ENCODE measurements around the gene JAKMIP3.

The JAKMIP3 gene

DNA sequence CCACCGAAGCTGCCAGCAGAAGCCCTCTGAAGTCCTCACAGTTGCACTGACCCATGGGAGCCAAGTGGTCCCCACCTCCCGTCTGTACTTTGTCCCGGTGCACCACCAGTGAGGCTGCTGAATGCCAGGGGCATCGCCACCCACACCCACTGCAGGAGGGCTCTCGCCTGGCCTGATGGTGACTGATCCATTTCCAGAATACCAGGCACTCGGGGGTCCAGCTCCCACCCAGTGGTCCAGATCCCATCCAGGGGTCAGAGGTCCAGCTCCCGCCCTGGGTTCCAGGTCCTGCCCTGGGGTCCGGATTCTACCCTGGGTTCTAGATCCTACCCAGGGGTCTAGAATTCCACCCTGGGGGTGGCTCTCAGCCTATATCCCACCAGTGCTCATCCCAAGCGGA is 9.1 kb upstream of the JAKMIP3 start:
- TF ChIP-seq SPI1 (IDR thresholded peaks at IDR 0.05; ENCODE audit: borderline replicate concordance, low read depth) (no peak), POLR2AphosphoS5 (IDR thresholded peaks at IDR 0.05; ENCODE audit: low read depth) (no peak), GABPA (IDR thresholded peaks at IDR 0.05; ENCODE audit: low read depth) (no peak)
- TF ChIP-seq, protein P1, sequence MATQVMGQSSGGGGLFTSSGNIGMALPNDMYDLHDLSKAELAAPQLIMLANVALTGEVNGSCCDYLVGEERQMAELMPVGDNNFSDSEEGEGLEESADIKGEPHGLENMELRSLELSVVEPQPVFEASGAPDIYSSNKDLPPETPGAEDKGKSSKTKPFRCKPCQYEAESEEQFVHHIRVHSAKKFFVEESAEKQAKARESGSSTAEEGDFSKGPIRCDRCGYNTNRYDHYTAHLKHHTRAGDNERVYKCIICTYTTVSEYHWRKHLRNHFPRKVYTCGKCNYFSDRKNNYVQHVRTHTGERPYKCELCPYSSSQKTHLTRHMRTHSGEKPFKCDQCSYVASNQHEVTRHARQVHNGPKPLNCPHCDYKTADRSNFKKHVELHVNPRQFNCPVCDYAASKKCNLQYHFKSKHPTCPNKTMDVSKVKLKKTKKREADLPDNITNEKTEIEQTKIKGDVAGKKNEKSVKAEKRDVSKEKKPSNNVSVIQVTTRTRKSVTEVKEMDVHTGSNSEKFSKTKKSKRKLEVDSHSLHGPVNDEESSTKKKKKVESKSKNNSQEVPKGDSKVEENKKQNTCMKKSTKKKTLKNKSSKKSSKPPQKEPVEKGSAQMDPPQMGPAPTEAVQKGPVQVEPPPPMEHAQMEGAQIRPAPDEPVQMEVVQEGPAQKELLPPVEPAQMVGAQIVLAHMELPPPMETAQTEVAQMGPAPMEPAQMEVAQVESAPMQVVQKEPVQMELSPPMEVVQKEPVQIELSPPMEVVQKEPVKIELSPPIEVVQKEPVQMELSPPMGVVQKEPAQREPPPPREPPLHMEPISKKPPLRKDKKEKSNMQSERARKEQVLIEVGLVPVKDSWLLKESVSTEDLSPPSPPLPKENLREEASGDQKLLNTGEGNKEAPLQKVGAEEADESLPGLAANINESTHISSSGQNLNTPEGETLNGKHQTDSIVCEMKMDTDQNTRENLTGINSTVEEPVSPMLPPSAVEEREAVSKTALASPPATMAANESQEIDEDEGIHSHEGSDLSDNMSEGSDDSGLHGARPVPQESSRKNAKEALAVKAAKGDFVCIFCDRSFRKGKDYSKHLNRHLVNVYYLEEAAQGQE (IDR thresholded peaks at IDR 0.05; ENCODE audit: insufficient replicate concordance, low read depth), result no peak
- TF ChIP-seq, protein P2, sequence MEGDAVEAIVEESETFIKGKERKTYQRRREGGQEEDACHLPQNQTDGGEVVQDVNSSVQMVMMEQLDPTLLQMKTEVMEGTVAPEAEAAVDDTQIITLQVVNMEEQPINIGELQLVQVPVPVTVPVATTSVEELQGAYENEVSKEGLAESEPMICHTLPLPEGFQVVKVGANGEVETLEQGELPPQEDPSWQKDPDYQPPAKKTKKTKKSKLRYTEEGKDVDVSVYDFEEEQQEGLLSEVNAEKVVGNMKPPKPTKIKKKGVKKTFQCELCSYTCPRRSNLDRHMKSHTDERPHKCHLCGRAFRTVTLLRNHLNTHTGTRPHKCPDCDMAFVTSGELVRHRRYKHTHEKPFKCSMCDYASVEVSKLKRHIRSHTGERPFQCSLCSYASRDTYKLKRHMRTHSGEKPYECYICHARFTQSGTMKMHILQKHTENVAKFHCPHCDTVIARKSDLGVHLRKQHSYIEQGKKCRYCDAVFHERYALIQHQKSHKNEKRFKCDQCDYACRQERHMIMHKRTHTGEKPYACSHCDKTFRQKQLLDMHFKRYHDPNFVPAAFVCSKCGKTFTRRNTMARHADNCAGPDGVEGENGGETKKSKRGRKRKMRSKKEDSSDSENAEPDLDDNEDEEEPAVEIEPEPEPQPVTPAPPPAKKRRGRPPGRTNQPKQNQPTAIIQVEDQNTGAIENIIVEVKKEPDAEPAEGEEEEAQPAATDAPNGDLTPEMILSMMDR (IDR thresholded peaks at IDR 0.05; ENCODE audit: insufficient read depth, low read length), result no peak
- no peaks in the 10 kb centered on the region for H3K27me3 ChIP-seq (ENCODE audit: insufficient read depth, poor library complexity, severe bottlenecking)
- DNase-seq (ENCODE audit: low read depth in 1 of 2, low spot score in 1 of 2), result no peak
- H3K4me3 ChIP-seq (replicated peaks; ENCODE audit: insufficient read depth, low read length), result no peak overlapping the region
- no peak overlapping the region for H3K27ac ChIP-seq (replicated peaks)

DNA sequence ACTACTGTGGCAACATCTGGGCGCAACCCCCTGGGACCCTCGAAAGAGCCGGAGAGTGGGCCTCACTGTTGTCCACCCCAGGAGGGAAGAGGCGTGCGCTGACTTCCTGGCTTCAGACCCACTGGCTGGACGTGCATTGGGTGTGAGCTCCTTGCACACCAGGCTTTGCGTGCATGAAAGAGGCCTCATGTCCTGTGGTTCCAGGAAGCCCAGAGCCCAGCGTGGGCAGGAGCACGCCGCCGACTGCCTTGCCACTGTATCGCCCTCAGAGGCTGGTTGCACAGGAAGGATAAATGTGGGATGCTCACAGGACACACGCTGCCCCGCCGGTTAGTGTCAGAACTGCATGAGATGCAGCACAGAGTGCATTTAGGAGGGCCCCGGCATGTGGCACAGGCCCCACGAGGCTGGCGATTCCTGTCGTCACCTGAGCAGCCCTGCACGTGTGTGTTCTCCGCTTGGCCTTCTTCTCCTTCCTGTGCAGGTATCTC is 8.5 kb upstream of the JAKMIP3 start:
- Histone ChIP-seq H3K27ac (replicated peaks) (no peak overlapping the region), H3K27me3 (ENCODE audit: insufficient read depth, poor library complexity, severe bottlenecking) (no peaks in the 10 kb centered on the region), H3K4me3 (replicated peaks; ENCODE audit: insufficient read depth, low read length) (no peak overlapping the region)
- DNase-seq (ENCODE audit: low read depth in 1 of 2, low spot score in 1 of 2), result no peak
- TF ChIP-seq GABPA (IDR thresholded peaks at IDR 0.05; ENCODE audit: low read depth), result no peak
- TF ChIP-seq SPI1 (IDR thresholded peaks at IDR 0.05; ENCODE audit: borderline replicate concordance, low read depth), result no peak
- no peak for TF ChIP-seq POLR2AphosphoS5 (IDR thresholded peaks at IDR 0.05; ENCODE audit: low read depth)
- TF ChIP-seq, protein P1 (IDR thresholded peaks at IDR 0.05; ENCODE audit: insufficient replicate concordance, low read depth), result no peak
- TF ChIP-seq, protein P2 (IDR thresholded peaks at IDR 0.05; ENCODE audit: insufficient read depth, low read length), result no peak

DNA sequence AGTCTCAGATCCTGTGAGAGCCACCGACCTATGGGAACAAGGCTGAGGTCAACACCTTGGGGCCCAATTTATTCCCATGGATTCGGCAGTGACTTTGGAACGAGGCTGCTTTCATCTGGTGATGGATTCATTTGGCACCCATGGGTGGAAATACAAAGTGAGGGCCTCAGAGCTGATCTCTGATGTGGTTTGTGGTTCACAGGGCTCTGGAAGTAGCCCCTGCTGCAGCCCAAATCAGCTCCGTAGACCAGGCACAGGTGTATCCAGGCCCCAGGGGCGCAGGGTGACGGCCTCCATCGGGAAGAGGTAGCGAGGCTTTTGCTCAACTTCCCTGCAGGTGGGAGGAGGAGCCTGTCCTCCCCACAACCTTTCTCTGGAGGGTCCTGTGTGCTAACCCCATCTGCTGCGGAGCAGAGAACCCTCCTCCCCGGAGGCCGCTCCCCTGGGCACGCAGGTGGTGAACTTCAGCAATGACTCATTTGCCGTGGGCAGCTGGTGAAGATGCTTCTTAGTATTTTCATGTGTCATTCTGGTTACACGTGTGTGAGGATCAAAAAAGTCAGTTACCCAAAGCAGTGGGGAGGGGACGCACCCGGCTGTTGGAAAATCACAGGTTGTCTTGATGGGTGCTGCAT is 7.5 kb upstream of the JAKMIP3 start:
- H3K27me3 ChIP-seq (ENCODE audit: insufficient read depth, poor library complexity, severe bottlenecking), result no peaks in the 10 kb centered on the region
- TF ChIP-seq, protein P1 (IDR thresholded peaks at IDR 0.05; ENCODE audit: insufficient replicate concordance, low read depth), result no peak
- TF ChIP-seq, protein P2 (IDR thresholded peaks at IDR 0.05; ENCODE audit: insufficient read depth, low read length), result no peak
- TF ChIP-seq SPI1 (IDR thresholded peaks at IDR 0.05; ENCODE audit: borderline replicate concordance, low read depth) (no peak), GABPA (IDR thresholded peaks at IDR 0.05; ENCODE audit: low read depth) (no peak), POLR2AphosphoS5 (IDR thresholded peaks at IDR 0.05; ENCODE audit: low read depth) (no peak)
- no peak for DNase-seq (ENCODE audit: low read depth in 1 of 2, low spot score in 1 of 2)
- H3K4me3 ChIP-seq (replicated peaks; ENCODE audit: insufficient read depth, low read length), result no peak overlapping the region
- no peak overlapping the region for H3K27ac ChIP-seq (replicated peaks)

Data from HL-60 (cell line).